Activated naive CD4-positive, alpha-beta T cell treated with anti-CD3 and anti-CD28 coated beads, Interleukin-2, amount 50 U/mL, for 72 hours (primary cell): Measurements from ENCODE around the gene MAPK8IP2. TPM values are rescaled to one million over a fixed set of nuclear protein-coding genes. Genes with fewer than 3 reads are reported as not detected.

Experiments used
- ATAC-seq, 2 donors: fragments of 150-1000 bp; cut with Tn5 transposase; 2 replicates each; pipeline ENCODE4 v1.10.0; 2021; ENCODE audit warnings: mild to moderate bottlenecking in 2 of 2, moderate library complexity in 2 of 2
- DNase-seq, 2 donors: peaks; one replicate each; pipeline ENCODE4 v3.0.0; 2021 to 2022; ENCODE audit warnings: low spot score in 2 of 2
- H3K27ac Mint-ChIP-seq, 2 donors: one replicate each; pipeline ENCODE4 v1.8.0; 2022; ENCODE audit warnings: mild to moderate bottlenecking in 2 of 2, mixed read lengths in 2 of 2
- H3K36me3 Mint-ChIP-seq, 2 donors: one replicate each; pipeline ENCODE4 v1.8.0; 2022; ENCODE audit warnings: mixed read lengths in 2 of 2
- H3K9me3 Mint-ChIP-seq, 2 donors: one replicate each; pipeline ENCODE4 v1.8.0; 2022; ENCODE audit warnings: mixed read lengths in 2 of 2
- total RNA-seq, 2 donors: library from RNA; stranded (reverse); gene quantifications; one replicate each; pipeline ENCODE4 v1.2.3, GENCODE V29; 2022

Gene MAPK8IP2
- total RNA-seq = under 1 TPM; 0.27 to 0.54 TPM

DNA sequence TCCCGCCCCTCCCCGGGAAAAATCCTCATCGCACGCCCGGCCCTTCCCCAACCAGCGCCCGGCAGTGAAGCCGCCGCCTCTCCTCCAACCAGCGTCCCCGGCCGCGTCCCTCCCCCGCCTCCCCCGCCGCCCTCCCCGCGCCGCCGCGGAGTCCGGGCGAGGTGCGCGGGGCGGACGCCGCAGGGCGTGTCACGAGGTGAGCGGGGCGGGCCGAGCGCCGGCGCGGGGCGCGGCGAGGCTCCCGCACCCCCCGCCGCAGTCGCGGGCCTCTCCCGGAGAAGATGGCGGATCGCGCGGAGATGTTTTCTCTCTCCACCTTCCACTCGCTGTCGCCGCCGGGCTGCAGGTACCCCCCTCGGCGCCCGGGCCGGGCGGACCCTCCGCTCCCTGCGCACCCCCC lies at the start of gene MAPK8IP2:
Gene MAPK8IP2 (plus strand): TSS at position 256 of the 400 bp plus-strand sequence. CDS start 26 bp downstream, at position 282.
- peak; percentile 43 to 59 for ATAC-seq
- no peak for DNase-seq
- Mint-ChIP-seq H3K36me3 (peaks cover 0 to 18% of the 10 kb centered on the region in 2 donors), H3K27ac (no peak within 1 kb of the TSS), H3K9me3 (no peaks in the 10 kb centered on the region)

- Mint-ChIP-seq H3K9me3 (no peaks in the 10 kb centered on the region), H3K36me3 (peaks cover 4 to 12% of the 10 kb centered on the region in 2 donors), H3K27ac (peak overlapping the region in 1 of 2 donors; percentile 56)
- DNase-seq (no peak), ATAC-seq (no peak)
These were observed 49.3 kb upstream of the MAPK8IP2 start for GRCh38 chr22:50551160-50551752.

- ATAC-seq (no peak), DNase-seq (no peak)
- Mint-ChIP-seq H3K27ac (peak overlapping the region in 1 of 2 donors; percentile 69), H3K36me3 (peaks cover 4 to 12% of the 10 kb centered on the region in 2 donors), H3K9me3 (no peaks in the 10 kb centered on the region)
These were observed 47.3 kb upstream of the MAPK8IP2 start for GRCh38 chr22:50553310-50553709.

GRCh38 chr22:50556703-50557102 lies 43.9 kb upstream of the MAPK8IP2 start:
- Mint-ChIP-seq H3K36me3 (no peaks in the 10 kb centered on the region), H3K27ac (no peak overlapping the region), H3K9me3 (no peaks in the 10 kb centered on the region)
- DNase-seq = no peak
- no peak for ATAC-seq

GRCh38 chr22:50560034-50560433 lies 40.6 kb upstream of the MAPK8IP2 start:
- ATAC-seq = no peak
- no peaks in the 10 kb centered on the region for H3K36me3 Mint-ChIP-seq
- DNase-seq = no peak

GRCh38 chr22:50561401-50562358 lies 38.9 kb upstream of the MAPK8IP2 start:
- Mint-ChIP-seq H3K27ac (peak overlapping the region; percentile 25 to 91), H3K36me3 (no peaks in the 10 kb centered on the region), H3K9me3 (no peaks in the 10 kb centered on the region)
- no peak for ATAC-seq
- no peak for DNase-seq

More at GRCh38 chr22:50560034-50560433, 40.6 kb upstream of the MAPK8IP2 start:
- Mint-ChIP-seq H3K27ac (peak overlapping the region in 1 of 2 donors; percentile 8), H3K9me3 (no peaks in the 10 kb centered on the region)

GRCh38 chr22:50562523-50563412 lies 37.8 kb upstream of the MAPK8IP2 start, which contains the start of gene SYCE3:
TSS of gene SYCE3 (minus strand) at chr22:50562919. CDS start at chr22:50556405, 6,514 bp downstream.
- Mint-ChIP-seq H3K9me3 (no peaks in the 10 kb centered on the region), H3K27ac (peak within 1 kb of the TSS; percentile 81 to 91), H3K36me3 (no peaks in the 10 kb centered on the region)
- DNase-seq (peak; percentile 98 to 100), ATAC-seq (peak; percentile 97 to 98)

DNA sequence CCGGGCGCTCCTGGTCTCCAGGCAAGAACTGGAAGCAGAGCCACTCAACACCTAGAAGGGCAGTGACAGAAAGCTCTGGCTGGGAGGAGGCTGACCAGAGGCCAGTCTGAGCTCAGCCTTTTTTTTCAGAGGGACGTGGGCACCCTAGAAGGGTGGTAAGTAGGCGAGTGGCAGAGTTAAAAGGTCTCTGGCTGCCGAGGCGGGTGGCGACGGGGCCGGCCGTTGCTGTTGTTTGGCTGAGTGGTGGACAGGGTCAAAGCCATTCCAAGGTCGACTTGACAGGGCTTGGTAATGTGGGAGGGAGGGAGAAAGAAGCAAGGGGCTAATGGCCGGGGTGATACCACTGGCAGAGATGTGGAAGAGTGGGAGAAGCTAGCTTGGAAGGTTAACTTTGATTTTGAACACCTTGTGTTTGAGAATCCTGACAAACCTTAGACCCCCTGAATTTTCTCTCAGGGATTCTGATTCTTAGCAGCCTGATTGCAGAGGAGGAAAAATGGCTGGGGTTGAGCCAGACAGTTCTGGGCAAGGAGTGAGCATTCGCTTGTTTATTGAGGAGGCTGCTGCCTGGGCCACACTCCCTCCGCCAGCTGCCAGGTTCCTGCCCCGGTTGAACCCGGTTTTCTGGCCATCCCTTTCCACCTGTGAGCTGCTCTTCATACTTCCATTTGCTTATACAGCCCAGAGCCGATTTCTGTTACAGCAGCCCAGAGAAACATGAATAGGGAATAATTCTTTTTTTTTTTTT lies 37.0 kb upstream of the MAPK8IP2 start:
- Mint-ChIP-seq H3K9me3 (no peaks in the 10 kb centered on the region), H3K27ac (peak overlapping the region; percentile 48 to 81), H3K36me3 (no peaks in the 10 kb centered on the region)
- no peak for DNase-seq
- no peak for ATAC-seq

- no peak overlapping the region for H3K27ac Mint-ChIP-seq
- H3K9me3 Mint-ChIP-seq = no peaks in the 10 kb centered on the region
- H3K36me3 Mint-ChIP-seq = peaks cover 0 to 3% of the 10 kb centered on the region in 2 donors
- ATAC-seq (no peak), DNase-seq (no peak)
These were observed 36.3 kb upstream of the MAPK8IP2 start for GRCh38 chr22:50564289-50564688.

DNA sequence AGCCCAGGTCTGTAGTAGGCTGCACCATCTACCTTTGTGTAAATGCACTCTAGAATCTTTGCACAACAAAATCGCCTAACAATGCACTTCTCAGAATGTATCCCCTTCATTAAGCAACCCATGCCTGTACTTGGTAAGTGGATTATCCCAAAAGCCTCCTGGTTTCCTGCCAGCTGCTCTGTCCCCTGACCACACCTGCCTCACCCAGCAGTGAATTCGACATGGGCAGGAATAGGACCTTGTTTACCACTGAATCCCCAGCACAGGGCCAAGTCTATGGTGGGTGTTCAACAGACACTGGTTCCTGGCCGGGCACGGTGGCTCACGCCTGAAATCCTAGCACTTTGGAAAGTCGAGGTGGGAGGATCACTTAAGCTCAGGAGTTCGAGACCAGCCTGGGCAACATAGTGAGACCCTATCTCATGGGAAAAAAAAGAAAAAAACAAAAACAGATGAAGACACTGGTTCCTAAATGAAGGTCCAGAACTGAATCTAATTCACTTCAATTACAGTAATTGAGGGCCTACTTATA lies 32.8 kb upstream of the MAPK8IP2 start:
- peaks cover 5 to 6% of the 10 kb centered on the region in 2 donors for H3K36me3 Mint-ChIP-seq
- DNase-seq (no peak), ATAC-seq (no peak)
- no peak overlapping the region for H3K27ac Mint-ChIP-seq
- H3K9me3 Mint-ChIP-seq = no peaks in the 10 kb centered on the region

DNA sequence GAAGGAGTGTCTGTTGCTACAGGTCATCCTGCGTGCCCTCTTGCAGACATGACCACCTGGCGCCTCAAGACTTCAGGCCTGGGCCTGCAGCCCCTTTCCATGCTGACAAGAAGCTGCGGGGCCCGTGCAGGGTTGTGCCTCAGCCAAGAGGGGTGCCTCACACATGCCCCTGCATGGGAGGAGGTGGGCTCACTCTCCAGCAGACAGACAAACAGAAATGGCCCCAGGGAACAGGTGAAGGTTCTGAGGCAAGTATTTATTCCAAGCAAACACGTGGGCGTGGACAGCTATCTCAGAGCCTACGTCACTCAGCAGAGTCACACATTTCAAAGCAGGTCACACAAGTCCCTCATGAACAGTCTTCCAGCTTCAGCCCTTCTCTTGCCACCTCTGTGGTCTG lies 32.0 kb upstream of the MAPK8IP2 start:
- peaks cover 5 to 7% of the 10 kb centered on the region in 2 donors for H3K36me3 Mint-ChIP-seq
- H3K27ac Mint-ChIP-seq = no peak overlapping the region
- DNase-seq (no peak), ATAC-seq (no peak)
- no peaks in the 10 kb centered on the region for H3K9me3 Mint-ChIP-seq

DNA sequence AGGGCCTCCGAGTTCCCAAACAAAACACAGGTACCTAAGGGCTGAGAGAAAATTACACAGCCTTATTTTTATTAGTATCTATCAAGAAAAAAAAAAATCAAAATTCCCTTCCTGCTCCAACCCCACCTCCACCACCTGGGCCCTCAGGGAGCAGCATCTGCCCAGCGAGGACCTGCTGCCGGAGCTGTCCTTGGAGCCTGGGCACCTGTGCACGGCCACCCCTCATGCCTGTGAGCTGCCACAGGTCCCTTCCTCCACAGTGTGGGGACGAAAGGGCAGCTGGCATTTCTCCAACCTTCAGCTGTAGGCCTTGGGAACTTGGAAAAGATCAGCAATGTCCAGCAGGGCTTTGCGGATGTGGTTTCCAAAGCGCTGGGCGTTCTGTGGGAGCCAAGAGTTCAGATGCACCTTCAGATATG lies 31.5 kb upstream of the MAPK8IP2 start:
- Mint-ChIP-seq H3K27ac (no peak overlapping the region), H3K9me3 (no peaks in the 10 kb centered on the region), H3K36me3 (peaks cover 5 to 7% of the 10 kb centered on the region in 2 donors)
- DNase-seq (no peak), ATAC-seq (no peak)

- DNase-seq (no peak), ATAC-seq (no peak)
- Mint-ChIP-seq H3K9me3 (no peaks in the 10 kb centered on the region), H3K27ac (no peak overlapping the region), H3K36me3 (peaks cover 5 to 7% of the 10 kb centered on the region in 2 donors)
These were observed 30.6 kb upstream of the MAPK8IP2 start for GRCh38 chr22:50569896-50570535.

DNA sequence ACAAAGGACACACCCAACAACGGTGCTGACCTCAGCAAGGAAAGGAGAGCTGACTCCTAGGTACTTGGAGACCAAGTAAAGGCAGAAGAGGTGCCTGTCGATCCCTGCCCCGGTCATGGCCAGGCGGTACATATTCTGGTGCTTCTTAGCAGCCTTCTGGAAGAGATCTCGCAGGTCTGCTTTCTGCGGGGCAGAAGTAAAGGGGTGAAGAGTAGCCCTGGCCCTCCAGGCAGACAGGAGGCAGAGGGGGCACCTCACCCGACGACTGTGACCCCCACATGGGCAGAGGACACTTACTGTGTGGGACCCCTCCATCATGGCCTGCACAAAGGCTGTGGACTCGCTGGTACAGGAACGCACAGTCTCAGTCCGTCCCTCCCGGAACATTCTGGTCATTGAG lies 29.7 kb upstream of the MAPK8IP2 start:
- no peak for ATAC-seq
- DNase-seq = no peak
- H3K27ac Mint-ChIP-seq = no peak overlapping the region
- H3K36me3 Mint-ChIP-seq = peaks cover 5 to 7% of the 10 kb centered on the region in 2 donors
- no peaks in the 10 kb centered on the region for H3K9me3 Mint-ChIP-seq
